Naive thymus-derived CD4-positive, alpha-beta T cell (primary cell): ENCODE results near the gene RAB7A. TPM values are rescaled to one million over a fixed set of nuclear protein-coding genes. Genes with fewer than 3 reads are reported as not detected.

Experiments used
- ATAC-seq: fragments of 150-1000 bp; cut with Tn5 transposase; 2 replicates; pipeline ENCODE4 v1.10.0; 2021; ENCODE audit warnings: mild to moderate bottlenecking, moderate library complexity
- CTCF ChIA-PET: fragments of 350-600 bp; sonication (Branson Sonifier 250); formaldehyde crosslinking; loops from one replicate; lab custom pipeline; 2021; ENCODE audit warnings: antibody characterized with exemption; lab: Charles Lee
- POLR2A ChIA-PET: fragments of 350-600 bp; sonication (Branson Sonifier 250); formaldehyde crosslinking; loops from one replicate; lab custom pipeline; 2021; ENCODE audit warnings: antibody characterized with exemption, inconsistent platforms; lab: Charles Lee
- DNase-seq, 9 donors: peaks; one replicate each; pipeline versions ENCODE4 v3.0.0 to v3.0.0-alpha.2; 2020 to 2022; ENCODE audit warnings: mixed read lengths in 1 of 9
- H3K27ac ChIP-seq: one replicate; pipeline ENCODE4 v1.7.0; 2013; ENCODE audit warnings: mild to moderate bottlenecking, low read depth, low read length, moderate library complexity
- H3K27me3 ChIP-seq, 2 donors: one replicate each; pipeline ENCODE4 v1.7.0; 2013; ENCODE audit warnings: low read length in 2 of 2, mild to moderate bottlenecking in 2 of 2, moderate library complexity in 2 of 2; ENCODE audit not compliant: control insufficient read depth in 2 of 2, insufficient read depth in 2 of 2
- H3K36me3 ChIP-seq, 3 experiments: 1 replicate in 2 of 3; 2 replicates in 1 of 3; pipeline ENCODE4 v1.7.0; 2013; ENCODE audit warnings: low read length in 3 of 3, mild to moderate bottlenecking in 3 of 3, moderate library complexity in 1 of 3; ENCODE audit not compliant: insufficient read depth in 3 of 3, control insufficient read depth in 2 of 3
- H3K4me1 ChIP-seq, 2 donors: one replicate each; pipeline ENCODE4 v1.7.0; 2013; ENCODE audit warnings: low read length in 2 of 2, mild to moderate bottlenecking in 2 of 2, moderate library complexity in 1 of 2; ENCODE audit not compliant: control insufficient read depth in 2 of 2, insufficient read depth in 2 of 2
- H3K4me3 ChIP-seq: 2 replicates; pipeline ENCODE4 v1.7.0; 2013; ENCODE audit warnings: mild to moderate bottlenecking, low read length
- H3K9me3 ChIP-seq, 3 experiments: 1 replicate in 2 of 3; 2 replicates in 1 of 3; pipeline ENCODE4 v1.7.0; 2013; ENCODE audit warnings: low read length in 3 of 3; ENCODE audit not compliant: control insufficient read depth in 2 of 3
- H3K27ac Mint-ChIP-seq, 9 donors: one replicate each; pipeline ENCODE4 v1.8.0; 2020 to 2022; ENCODE audit warnings: mixed read lengths in 9 of 9, mild to moderate bottlenecking in 8 of 9, moderate library complexity in 5 of 9, inconsistent platforms in 2 of 9
- H3K27me3 Mint-ChIP-seq, 5 donors: one replicate each; pipeline ENCODE4 v1.8.0; 2021 to 2022; ENCODE audit warnings: mixed read lengths in 5 of 5, mild to moderate bottlenecking in 1 of 5
- H3K36me3 Mint-ChIP-seq, 5 donors: one replicate each; pipeline ENCODE4 v1.8.0; 2020 to 2022; ENCODE audit warnings: mixed read lengths in 5 of 5, mild to moderate bottlenecking in 3 of 5, inconsistent platforms in 1 of 5
- H3K4me1 Mint-ChIP-seq, 7 donors: one replicate each; pipeline ENCODE4 v1.8.0; 2020 to 2022; ENCODE audit warnings: mixed read lengths in 7 of 7, mild to moderate bottlenecking in 3 of 7, inconsistent platforms in 1 of 7
- H3K4me3 Mint-ChIP-seq, 10 donors: one replicate each; pipeline ENCODE4 v1.8.0; 2020 to 2022; ENCODE audit warnings: mild to moderate bottlenecking in 10 of 10, mixed read lengths in 10 of 10, moderate library complexity in 6 of 10, inconsistent platforms in 2 of 10
- H3K9me3 Mint-ChIP-seq, 11 donors: one replicate each; pipeline ENCODE4 v1.8.0; 2020 to 2022; ENCODE audit warnings: mixed read lengths in 11 of 11, mild to moderate bottlenecking in 4 of 11, inconsistent platforms in 1 of 11, moderate library complexity in 1 of 11
- intact Hi-C, 2 donors: fragments of 100-400 bp; cut with micrococcal nuclease; formaldehyde crosslinking; loops; one replicate each; pipeline ENCODE4 v1.15.1; 2023
- polyA plus RNA-seq, 2 donors: library from polyadenylated mRNA; unstranded; fragments of 300-500 nt; fragmentation: Illumina TruSeq; gene quantifications; one replicate each; pipeline ENCODE4 v1.2.3, GENCODE V29; 2021
- total RNA-seq, 6 experiments: library from RNA in 5 of 6; stranded (reverse) in 5 of 6; gene quantifications; 1 replicate in 5 of 6; 2 replicates in 1 of 6; pipeline ENCODE4 v1.2.3 and lab custom pipeline; 2021 to 2026

Gene RAB7A
- total and polyA plus RNA-seq, 7 experiments from 2014 or later: 124 to 249 (median 175) TPM

- POLR2A ChIA-PET: interaction anchor here (0.9 to 1.7 kb wide), 4 partner anchors 9 to 24 kb away, joined by 3 read pairs; no protein-coding TSS in a partner anchor
- Mint-ChIP-seq H3K27me3 (peaks cover 0 to 5% (median 0%) of the 10 kb centered on the region in 5 donors), H3K4me1 (peaks cover 0 to 6% (median 0%) of the 10 kb centered on the region in 7 donors), H3K9me3 (no peaks in the 10 kb centered on the region), H3K4me3 (no peak overlapping the region), H3K27ac (peak overlapping the region in 1 of 9 donors; percentile 46), H3K36me3 (no peaks in the 10 kb centered on the region)
- Histone ChIP-seq H3K27ac (no peak overlapping the region), H3K9me3 (no peaks in the 10 kb centered on the region), H3K36me3 (no peaks in the 10 kb centered on the region), H3K27me3 (no peaks in the 10 kb centered on the region), H3K4me3 (no peak overlapping the region), H3K4me1 (no peaks in the 10 kb centered on the region)
- DNase-seq (no peak), ATAC-seq (no peak)
- CTCF ChIA-PET: no interaction called here
- intact Hi-C loops: no loop called here
Measured at GRCh38 chr3:128701342-128702212, 24.4 kb upstream of the RAB7A start.

DNA sequence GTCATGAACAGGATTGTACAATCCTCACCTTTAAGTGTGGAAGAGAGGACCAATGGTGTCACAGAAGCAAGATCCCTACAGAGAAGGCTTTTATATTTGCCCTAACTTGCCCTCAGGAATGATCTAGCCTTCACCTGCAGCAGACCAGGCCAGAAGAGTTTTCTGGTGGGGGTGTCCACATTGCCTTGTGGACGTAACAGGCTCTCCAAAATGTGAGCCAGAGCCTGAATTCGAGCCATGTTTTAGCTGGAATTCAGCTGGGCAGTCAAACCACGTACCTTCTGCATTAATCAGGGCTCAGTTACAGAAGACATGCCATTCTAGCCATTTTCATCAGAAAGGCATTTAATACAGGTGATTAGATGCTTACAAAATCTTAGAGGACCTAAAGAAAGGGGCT lies 23.6 kb upstream of the RAB7A start:
- no peaks in the 10 kb centered on the region for H3K36me3 ChIP-seq
- ATAC-seq (no peak), DNase-seq (no peak)
- no peak overlapping the region for H3K4me3 ChIP-seq
- H3K4me1 ChIP-seq: no peaks in the 10 kb centered on the region
- peaks cover 0 to 6% (median 0%) of the 10 kb centered on the region in 7 donors for H3K4me1 Mint-ChIP-seq
- no peak overlapping the region for H3K27ac ChIP-seq
- no peaks in the 10 kb centered on the region for H3K9me3 ChIP-seq
- H3K36me3 Mint-ChIP-seq: no peaks in the 10 kb centered on the region
- no peak overlapping the region for H3K4me3 Mint-ChIP-seq
- H3K27me3 Mint-ChIP-seq: peaks cover 0 to 5% (median 0%) of the 10 kb centered on the region in 5 donors
- peak overlapping the region in 2 of 9 donors; percentile 0 to 78 for H3K27ac Mint-ChIP-seq
- no peaks in the 10 kb centered on the region for H3K9me3 Mint-ChIP-seq
- intact Hi-C loops: no loop called here
- POLR2A ChIA-PET: interaction anchor here (0.6 to 1.7 kb wide), 4 partner anchors 10 to 31 kb away, joined by 3 read pairs; no protein-coding TSS in a partner anchor
- CTCF ChIA-PET: no interaction called here
- H3K27me3 ChIP-seq: no peaks in the 10 kb centered on the region

GRCh38 chr3:128703561-128703960 lies 22.4 kb upstream of the RAB7A start:
- ATAC-seq (no peak), DNase-seq (no peak)
- intact Hi-C loops: no loop called here
- ChIA-PET POLR2A (no interaction called here), CTCF (no interaction called here)
- H3K27me3 ChIP-seq: no peaks in the 10 kb centered on the region
- no peaks in the 10 kb centered on the region for H3K9me3 ChIP-seq
- no peak overlapping the region for H3K4me3 Mint-ChIP-seq
- no peaks in the 10 kb centered on the region for H3K36me3 ChIP-seq
- no peak overlapping the region for H3K4me3 ChIP-seq
- H3K27ac ChIP-seq: no peak overlapping the region
- H3K4me1 Mint-ChIP-seq: peaks cover 0 to 5% (median 0%) of the 10 kb centered on the region in 7 donors
- peaks cover 0 to 2% (median 0%) of the 10 kb centered on the region in 11 donors for H3K9me3 Mint-ChIP-seq
- no peaks in the 10 kb centered on the region for H3K4me1 ChIP-seq
- H3K27me3 Mint-ChIP-seq: peaks cover 0 to 7% (median 0%) of the 10 kb centered on the region in 5 donors
- H3K36me3 Mint-ChIP-seq: no peaks in the 10 kb centered on the region
- no peak overlapping the region for H3K27ac Mint-ChIP-seq

DNA sequence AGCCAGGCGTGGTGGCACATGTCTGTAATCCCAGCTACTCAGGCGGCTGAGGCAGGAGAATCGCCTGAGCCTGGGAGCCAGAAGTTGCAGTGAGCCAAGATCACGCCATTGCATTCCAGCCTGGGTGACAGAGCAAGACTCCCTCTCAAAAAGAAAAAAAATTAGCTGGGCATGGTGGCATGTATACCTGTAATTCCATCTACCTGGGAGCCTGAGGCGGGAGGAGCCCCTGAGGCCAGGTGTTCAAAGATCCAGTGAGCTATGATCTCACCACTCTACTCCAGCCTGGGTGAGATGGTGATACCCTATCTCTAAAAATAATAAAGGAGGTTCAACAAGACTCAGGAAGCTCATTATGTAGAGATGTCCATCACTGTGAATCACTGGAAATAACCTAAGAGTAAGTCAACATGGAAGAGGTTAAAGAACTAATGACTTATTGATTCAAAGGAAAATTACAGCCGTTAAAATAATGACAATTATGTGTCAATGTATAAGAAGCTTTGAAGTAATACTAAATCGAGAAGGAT lies 19.8 kb upstream of the RAB7A start:
- no peak for ATAC-seq
- Histone ChIP-seq H3K4me1 (no peaks in the 10 kb centered on the region), H3K27me3 (no peaks in the 10 kb centered on the region), H3K36me3 (no peaks in the 10 kb centered on the region), H3K4me3 (no peak overlapping the region), H3K27ac (no peak overlapping the region), H3K9me3 (no peaks in the 10 kb centered on the region)
- Mint-ChIP-seq H3K36me3 (no peaks in the 10 kb centered on the region), H3K4me1 (peaks cover 0 to 2% (median 0%) of the 10 kb centered on the region in 7 donors), H3K4me3 (no peak overlapping the region), H3K27me3 (peaks cover 0 to 5% (median 0%) of the 10 kb centered on the region in 5 donors), H3K27ac (no peak overlapping the region), H3K9me3 (peaks cover 0 to 2% (median 0%) of the 10 kb centered on the region in 11 donors)
- ChIA-PET POLR2A (interaction anchor here (0.7 to 2.3 kb wide), 3 partner anchors 9 to 83 kb away, joined by 3 to 11 read pairs (median 10); no protein-coding TSS in a partner anchor), CTCF (interaction anchor here (0.6 to 1.1 kb wide), 3 partner anchors 21 to 302 kb away, joined by 3 to 4 read pairs (median 4); no protein-coding TSS in a partner anchor)
- DNase-seq: no peak
- intact Hi-C loops: no loop called here

DNA sequence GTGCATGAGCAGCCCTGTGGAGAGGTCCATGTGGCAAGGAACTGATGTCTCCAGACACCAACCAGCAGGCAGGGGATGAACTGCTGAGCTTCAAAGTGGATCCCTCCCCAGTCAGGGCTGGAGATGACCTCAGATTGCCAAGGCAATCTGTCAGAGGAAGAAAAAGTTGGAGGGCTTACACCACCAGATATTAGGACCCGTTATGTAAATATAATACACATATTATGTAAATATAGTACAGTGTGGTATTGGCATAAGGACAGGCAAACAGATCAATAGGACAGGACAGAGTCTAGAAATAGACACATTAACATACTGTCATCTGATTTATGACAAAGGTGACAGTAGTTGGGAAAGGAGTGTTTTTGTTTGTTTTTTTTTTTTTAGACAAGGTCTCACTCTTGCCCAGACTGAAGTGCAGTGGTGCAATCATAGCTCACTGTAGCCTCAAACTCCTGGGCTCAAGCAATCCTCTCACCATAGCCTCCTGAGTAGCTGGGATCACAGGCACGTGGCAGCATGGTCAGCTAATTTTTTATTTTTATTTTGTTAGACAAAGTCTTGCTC lies 18.0 kb upstream of the RAB7A start:
- ChIA-PET CTCF (no interaction called here), POLR2A (interaction anchor here (0.6 to 2.3 kb wide), 3 partner anchors 27 to 861 kb away, joined by 4 to 11 read pairs (median 4); no protein-coding TSS in a partner anchor)
- H3K27ac Mint-ChIP-seq: peak overlapping the region in 2 of 9 donors; percentile 22 to 86
- intact Hi-C loops: no loop called here
- peaks cover 0 to 5% (median 0%) of the 10 kb centered on the region in 5 donors for H3K27me3 Mint-ChIP-seq
- H3K4me3 Mint-ChIP-seq: no peak overlapping the region
- no peak for ATAC-seq
- Histone ChIP-seq H3K27ac (no peak overlapping the region), H3K36me3 (no peaks in the 10 kb centered on the region), H3K4me1 (no peaks in the 10 kb centered on the region), H3K4me3 (no peak overlapping the region), H3K9me3 (no peaks in the 10 kb centered on the region), H3K27me3 (no peaks in the 10 kb centered on the region)
- H3K9me3 Mint-ChIP-seq: peaks cover 0 to 2% (median 0%) of the 10 kb centered on the region in 11 donors
- H3K36me3 Mint-ChIP-seq: no peaks in the 10 kb centered on the region
- no peak for DNase-seq
- peaks cover 0 to 3% (median 0%) of the 10 kb centered on the region in 7 donors for H3K4me1 Mint-ChIP-seq

- ChIA-PET POLR2A (no interaction called here), CTCF (interaction anchor here (0.6 kb wide), 2 partner anchors 23 to 80 kb away, joined by 3 read pairs; no protein-coding TSS in a partner anchor)
- H3K36me3 ChIP-seq: no peaks in the 10 kb centered on the region
- H3K27me3 ChIP-seq: no peaks in the 10 kb centered on the region
- ATAC-seq: no peak
- Mint-ChIP-seq H3K27ac (no peak overlapping the region), H3K36me3 (no peaks in the 10 kb centered on the region), H3K27me3 (peaks cover 0 to 5% (median 0%) of the 10 kb centered on the region in 5 donors), H3K9me3 (peaks cover 0 to 2% (median 0%) of the 10 kb centered on the region in 11 donors), H3K4me3 (no peak overlapping the region), H3K4me1 (peaks cover 0 to 8% (median 4%) of the 10 kb centered on the region in 7 donors)
- H3K4me3 ChIP-seq: no peak overlapping the region
- DNase-seq: no peak
- H3K9me3 ChIP-seq: no peaks in the 10 kb centered on the region
- intact Hi-C loops: no loop called here
- no peak overlapping the region for H3K27ac ChIP-seq
- no peaks in the 10 kb centered on the region for H3K4me1 ChIP-seq
Measured at GRCh38 chr3:128709038-128709437, 16.9 kb upstream of the RAB7A start.
